CD4-positive, alpha-beta T cell (primary cell): ENCODE measurements around the gene HOXA3. TPM values are rescaled to one million over a fixed set of nuclear protein-coding genes. Genes with fewer than 3 reads are reported as not detected.

Source experiments
- ATAC-seq: fragments of 200-7000 bp; cut with Tn5 transposase; one replicate; pipeline ENCODE4 v1.10.0; 2022; ENCODE audit warnings: mild to moderate bottlenecking; ENCODE audit not compliant: poor library complexity
- CTCF ChIA-PET: fragments of 350-600 bp; sonication (Branson Sonifier 250); formaldehyde crosslinking; loops from one replicate; lab custom pipeline; 2021; ENCODE audit warnings: antibody characterized with exemption, inconsistent platforms; lab: Charles Lee
- POLR2A ChIA-PET: fragments of 350-600 bp; sonication (Branson Sonifier 250); formaldehyde crosslinking; loops from one replicate; lab custom pipeline; 2021; ENCODE audit warnings: antibody characterized with exemption, inconsistent platforms; lab: Charles Lee
- DNase-seq, 14 experiments: peaks; one replicate each; pipeline ENCODE4 v3.0.0-alpha.2; 2013 to 2020; ENCODE audit warnings: mixed read lengths in 2 of 14
- H3K27ac ChIP-seq, 2 donors: one replicate each; pipeline versions ENCODE4 v1.5.1 to v1.7.0; 2013; ENCODE audit warnings: low read length in 2 of 2, low read depth in 1 of 2, mild to moderate bottlenecking in 1 of 2
- H3K27me3 ChIP-seq, 2 experiments: 1 replicate in 1 of 2; 2 replicates in 1 of 2; pipeline versions ENCODE4 v1.6.1 to v1.7.0; 2013; ENCODE audit warnings: low read length in 2 of 2, control low read depth in 1 of 2, mild to moderate bottlenecking in 1 of 2, moderate library complexity in 1 of 2; ENCODE audit not compliant: insufficient read depth in 2 of 2, control insufficient read depth in 1 of 2
- H3K36me3 ChIP-seq: one replicate; pipeline ENCODE4 v1.6.1; 2013; ENCODE audit warnings: low read length, control low read depth; ENCODE audit not compliant: insufficient read depth
- H3K4me1 ChIP-seq: one replicate; pipeline ENCODE4 v1.6.1; 2013; ENCODE audit warnings: low read length, control low read depth; ENCODE audit not compliant: insufficient read depth
- H3K4me3 ChIP-seq: one replicate; pipeline ENCODE4 v1.5.1; 2013; ENCODE audit warnings: mild to moderate bottlenecking, low read length, moderate library complexity
- H3K9me3 ChIP-seq, 2 experiments: 1 replicate in 1 of 2; 2 replicates in 1 of 2; pipeline versions ENCODE4 v1.6.1 to v1.7.0; 2013; ENCODE audit warnings: low read length in 2 of 2, mild to moderate bottlenecking in 2 of 2, control low read depth in 1 of 2, moderate library complexity in 1 of 2; ENCODE audit not compliant: control insufficient read depth in 1 of 2, insufficient read depth in 1 of 2
- H3K27ac Mint-ChIP-seq: one replicate; pipeline ENCODE4 v1.8.0; 2020; ENCODE audit warnings: mixed read lengths
- H3K27me3 Mint-ChIP-seq: one replicate; pipeline ENCODE4 v1.8.0; 2021; ENCODE audit warnings: mixed read lengths
- H3K36me3 Mint-ChIP-seq: one replicate; pipeline ENCODE4 v1.8.0; 2021; ENCODE audit warnings: low read depth, mixed read lengths
- H3K4me1 Mint-ChIP-seq: one replicate; pipeline ENCODE4 v1.8.0; 2021; ENCODE audit warnings: low read depth, mixed read lengths
- H3K4me3 Mint-ChIP-seq: one replicate; pipeline ENCODE4 v1.8.0; 2020; ENCODE audit warnings: mild to moderate bottlenecking, mixed read lengths
- H3K9me3 Mint-ChIP-seq: one replicate; pipeline ENCODE4 v1.8.0; 2020; ENCODE audit warnings: mixed read lengths
- intact Hi-C, 2 experiments: fragments of 100-400 bp; cut with DNase I in 1 of 2; cut with micrococcal nuclease in 1 of 2; formaldehyde crosslinking; loops; one replicate each; pipeline versions ENCODE4 v1.15.1 to v1.9.0; 2023 to 2025; cut with DNase I, micrococcal nuclease
- total RNA-seq, 174 experiments: library from RNA in 2 of 174; stranded (reverse) in 2 of 174; gene quantifications; one replicate each; pipeline ENCODE4 v1.2.3 and lab custom pipeline; 2021 to 2026
- TF ChIP-seq, protein P1 (sequence below): fragments of 200-600 bp; IDR thresholded peaks from one replicate; pipeline ENCODE4 v1.8.0; 2022; ENCODE audit warnings: antibody characterized with exemption, mild to moderate bottlenecking

Gene HOXA3
- total RNA-seq, 2 experiments from 2014 or later = not detected

GRCh38 chr7:27139334-27140125 lies 12.9 kb downstream of the HOXA3 start:
- no peak for DNase-seq
- Mint-ChIP-seq H3K4me3 (no peak overlapping the region), H3K36me3 (no peaks in the 10 kb centered on the region), H3K4me1 (no peaks in the 10 kb centered on the region), H3K27me3 (peaks cover 79% of the 10 kb centered on the region), H3K9me3 (no peaks in the 10 kb centered on the region), H3K27ac (no peak overlapping the region)
- Histone ChIP-seq H3K4me1 (no peaks in the 10 kb centered on the region), H3K36me3 (no peaks in the 10 kb centered on the region), H3K4me3 (no peak overlapping the region), H3K27me3 (peaks cover 19 to 66% of the 10 kb centered on the region in 2 experiments), H3K27ac (no peak overlapping the region), H3K9me3 (peaks cover 0 to 12% of the 10 kb centered on the region in 2 experiments)
- TF ChIP-seq, protein P1, sequence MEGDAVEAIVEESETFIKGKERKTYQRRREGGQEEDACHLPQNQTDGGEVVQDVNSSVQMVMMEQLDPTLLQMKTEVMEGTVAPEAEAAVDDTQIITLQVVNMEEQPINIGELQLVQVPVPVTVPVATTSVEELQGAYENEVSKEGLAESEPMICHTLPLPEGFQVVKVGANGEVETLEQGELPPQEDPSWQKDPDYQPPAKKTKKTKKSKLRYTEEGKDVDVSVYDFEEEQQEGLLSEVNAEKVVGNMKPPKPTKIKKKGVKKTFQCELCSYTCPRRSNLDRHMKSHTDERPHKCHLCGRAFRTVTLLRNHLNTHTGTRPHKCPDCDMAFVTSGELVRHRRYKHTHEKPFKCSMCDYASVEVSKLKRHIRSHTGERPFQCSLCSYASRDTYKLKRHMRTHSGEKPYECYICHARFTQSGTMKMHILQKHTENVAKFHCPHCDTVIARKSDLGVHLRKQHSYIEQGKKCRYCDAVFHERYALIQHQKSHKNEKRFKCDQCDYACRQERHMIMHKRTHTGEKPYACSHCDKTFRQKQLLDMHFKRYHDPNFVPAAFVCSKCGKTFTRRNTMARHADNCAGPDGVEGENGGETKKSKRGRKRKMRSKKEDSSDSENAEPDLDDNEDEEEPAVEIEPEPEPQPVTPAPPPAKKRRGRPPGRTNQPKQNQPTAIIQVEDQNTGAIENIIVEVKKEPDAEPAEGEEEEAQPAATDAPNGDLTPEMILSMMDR = no peak
- ChIA-PET POLR2A (no interaction called here), CTCF (interaction anchor here (1.1 kb wide), 1 partner anchor 12 kb away, joined by 3 read pairs; no protein-coding TSS in a partner anchor)
- intact Hi-C loops = no loop called here
- no peak for ATAC-seq

DNA sequence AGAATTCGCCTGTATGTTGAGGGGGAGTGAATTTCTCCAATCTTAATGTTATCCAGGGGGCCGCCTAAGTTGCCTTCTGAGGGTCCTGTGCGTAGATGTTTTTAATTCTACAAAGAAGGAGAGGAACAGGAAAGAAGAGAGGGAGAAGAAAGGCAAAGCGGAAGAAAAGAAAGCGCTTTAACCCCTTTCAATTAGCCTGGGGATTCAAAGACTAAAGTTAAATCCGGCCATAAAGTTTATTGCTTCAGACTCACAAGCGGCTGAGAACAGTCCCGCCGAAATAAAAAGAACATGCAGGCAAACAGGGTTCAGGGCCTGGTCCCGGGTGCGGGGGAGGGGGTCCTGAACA lies 13.4 kb downstream of the HOXA3 start:
- Histone ChIP-seq H3K27me3 (peaks cover 19 to 63% of the 10 kb centered on the region in 2 experiments), H3K4me1 (no peaks in the 10 kb centered on the region), H3K36me3 (no peaks in the 10 kb centered on the region), H3K27ac (no peak overlapping the region), H3K9me3 (peaks cover 0 to 10% of the 10 kb centered on the region in 2 experiments), H3K4me3 (no peak overlapping the region)
- no peaks in the 10 kb centered on the region for H3K36me3 Mint-ChIP-seq
- no peak overlapping the region for H3K27ac Mint-ChIP-seq
- H3K4me3 Mint-ChIP-seq = no peak overlapping the region
- no peaks in the 10 kb centered on the region for H3K4me1 Mint-ChIP-seq
- H3K9me3 Mint-ChIP-seq = no peaks in the 10 kb centered on the region
- peaks cover 79% of the 10 kb centered on the region for H3K27me3 Mint-ChIP-seq
- intact Hi-C loops = no loop called here
- ChIA-PET POLR2A (no interaction called here), CTCF (no interaction called here)
- TF ChIP-seq, protein P1 = no peak
- DNase-seq (no peak), ATAC-seq (no peak)

DNA sequence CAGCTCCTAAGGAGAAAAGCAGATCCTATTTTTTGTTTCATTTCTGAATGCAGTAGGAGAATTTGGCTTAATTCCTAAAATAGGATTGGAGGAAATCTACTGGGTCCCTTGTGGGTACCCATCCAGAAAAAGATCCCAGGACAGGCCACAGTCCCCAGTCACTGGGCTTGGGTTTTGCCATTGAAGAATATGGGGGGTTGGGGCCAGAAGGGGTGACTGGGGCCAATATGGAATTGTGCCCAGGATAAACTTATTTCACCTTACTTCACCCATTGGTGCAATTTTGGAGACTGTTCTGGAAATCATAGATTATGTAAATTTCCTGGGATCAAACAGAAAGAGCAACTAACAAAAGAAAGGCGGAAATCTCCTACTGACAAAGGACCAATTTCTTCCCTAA lies 13.9 kb downstream of the HOXA3 start:
- Histone ChIP-seq H3K9me3 (peaks cover 0 to 10% of the 10 kb centered on the region in 2 experiments), H3K27ac (no peak overlapping the region), H3K36me3 (no peaks in the 10 kb centered on the region), H3K27me3 (peaks cover 19 to 60% of the 10 kb centered on the region in 2 experiments), H3K4me3 (no peak overlapping the region), H3K4me1 (no peaks in the 10 kb centered on the region)
- TF ChIP-seq, protein P1 = no peak
- no peak for DNase-seq
- ChIA-PET POLR2A (no interaction called here), CTCF (no interaction called here)
- Mint-ChIP-seq H3K36me3 (no peaks in the 10 kb centered on the region), H3K4me1 (no peaks in the 10 kb centered on the region), H3K27ac (no peak overlapping the region), H3K9me3 (no peaks in the 10 kb centered on the region), H3K4me3 (no peak overlapping the region), H3K27me3 (peaks cover 81% of the 10 kb centered on the region)
- ATAC-seq = no peak
- intact Hi-C loops = no loop called here
